Measurements from ENCODE around the gene TRIM56. TPM values are rescaled to one million over a fixed set of nuclear protein-coding genes. Genes with fewer than 3 reads are reported as not detected.
A peak's percentile ranks its signal among the peaks of the same experiment; 100 is the strongest.

TRIM56 gene
- total and polyA plus RNA-seq, 2 of the 13 experiments (the other 11 are each of a cell fraction or from before 2014, with no cell fraction given): 3.2 to 7.1 TPM

- TF ChIP-seq ZFYVE20 (CRISPR knock-in tag; IDR thresholded peaks at IDR 0.05; ENCODE audit: borderline replicate concordance, low read depth) (no peak), TAF1 (CRISPR knock-in tag; IDR thresholded peaks at IDR 0.05) (no peak; the same call in 1 of the 2 replicates), DMTF1 (CRISPR knock-in tag; IDR thresholded peaks at IDR 0.05) (no peak), ZNF460 (CRISPR knock-in tag; IDR thresholded peaks at IDR 0.05; ENCODE audit: borderline replicate concordance) (peak; percentile 96), BCL6 (CRISPR knock-in tag; IDR thresholded peaks at IDR 0.05) (peak; percentile 74), ZBTB8A (CRISPR knock-in tag; IDR thresholded peaks at IDR 0.05; ENCODE audit: borderline replicate concordance, low read depth) (no peak), RNF219 (CRISPR knock-in tag; IDR thresholded peaks at IDR 0.05) (no peak), FOXJ3 (CRISPR knock-in tag; IDR thresholded peaks at IDR 0.05; ENCODE audit: borderline replicate concordance) (no peak), ATF7 (IDR thresholded peaks at IDR 0.05) (no peak), ATF7 (CRISPR knock-in tag; IDR thresholded peaks at IDR 0.05) (no peak), ZNF772 (CRISPR knock-in tag; IDR thresholded peaks at IDR 0.05) (0 out of 2 replicates have a peak, but pooled peaks have one; percentile 40), GLI4 (CRISPR knock-in tag; IDR thresholded peaks at IDR 0.05; ENCODE audit: borderline replicate concordance) (no peak), CHCHD3 (CRISPR knock-in tag; IDR thresholded peaks at IDR 0.05) (no peak), FOXC1 (CRISPR knock-in tag; IDR thresholded peaks at IDR 0.05; ENCODE audit: borderline replicate concordance) (no peak), NCOR1 (IDR thresholded peaks at IDR 0.05; ENCODE audit: borderline replicate concordance, low read length) (no peak), NR2C2 (CRISPR knock-in tag; IDR thresholded peaks at IDR 0.05; ENCODE audit: borderline replicate concordance) (no peak; the same call in 1 of the 2 replicates), ZNF274 (CRISPR knock-in tag; IDR thresholded peaks at IDR 0.05) (no peak), RBAK (CRISPR knock-in tag; IDR thresholded peaks at IDR 0.05) (no peak), CEBPZ (IDR thresholded peaks at IDR 0.05; ENCODE audit: low read length) (no peak), SALL2 (CRISPR knock-in tag; IDR thresholded peaks at IDR 0.05) (0 out of 2 replicates have a peak, but pooled peaks have one; percentile 28), ZBTB7B (CRISPR knock-in tag; IDR thresholded peaks at IDR 0.05) (peak; percentile 77; the same call in 1 of the 2 replicates), SOX6 (IDR thresholded peaks at IDR 0.05) (no peak), SOX6 (CRISPR knock-in tag; IDR thresholded peaks at IDR 0.05) (peak; percentile 91)
Observed at GRCh38 chr7:101122933-101123702, 37.8 kb downstream of the TRIM56 start (continued).
